H1 (cell line): ENCODE data around the gene CFAP97. TPM values are rescaled to one million over a fixed set of nuclear protein-coding genes. Genes with fewer than 3 reads are reported as not detected.

Source experiments
- NANOG ChIP-seq: IDR thresholded peaks from 2 replicates; pipeline ENCODE4 v1.6.1; 2011; ENCODE audit warnings: low read length, low read depth, mild to moderate bottlenecking, inconsistent platforms; ENCODE audit not compliant: insufficient read depth, poor library complexity, severe bottlenecking
- ZNF274 ChIP-seq: IDR thresholded peaks from 2 replicates; pipeline ENCODE4 v1.7.0; 2012; ENCODE audit warnings: low read length, borderline replicate concordance; ENCODE audit errors: extremely low read depth
- polyA plus RNA-seq, 7 experiments: library from polyadenylated mRNA; depleted of rRNA in 3 of 7; stranded (reverse) in 5 of 7; unstranded in 2 of 7; fragments of >200 nt in 5 of 7; fragments of 200-250 nt in 2 of 7; gene quantifications; 1 replicate in 5 of 7; 2 replicates in 1 of 7; 4 replicates in 1 of 7; pipeline versions ENCODE4 v1.2.1 to v1.2.3, GENCODE V29; 2011 to 2013; ENCODE audit warnings: missing spikeins in 2 of 7, mixed read lengths in 2 of 7
- total RNA-seq: library from RNA; stranded (reverse); fragmentation: NEBNext Ultra II Directional; extraction: Animal tissue kit (Norgen Biotek cat#: 25700); gene quantifications from 2 replicates; pipeline ENCODE4 v1.2.1, GENCODE V29; 2021
- TF ChIP-seq, protein P1 (sequence below): IDR thresholded peaks from 2 replicates; pipeline ENCODE4 v1.6.1; 2012; ENCODE audit warnings: inconsistent platforms

The CFAP97 gene
- total and polyA plus RNA-seq, 2 of the 8 experiments (the other 6 are each of a cell fraction or from before 2014, with no cell fraction given) = 9.2 to 40.4 TPM

- TF ChIP-seq, protein P1, sequence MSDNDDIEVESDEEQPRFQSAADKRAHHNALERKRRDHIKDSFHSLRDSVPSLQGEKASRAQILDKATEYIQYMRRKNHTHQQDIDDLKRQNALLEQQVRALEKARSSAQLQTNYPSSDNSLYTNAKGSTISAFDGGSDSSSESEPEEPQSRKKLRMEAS = no peak
- no peak for TF ChIP-seq NANOG
- TF ChIP-seq ZNF274 = no peak
Measured at GRCh38 chr4:185110375-185110823, 93.4 kb downstream of the CFAP97 start (continued).
